Fibroblast of skin of left biceps (primary cell): Measurements from ENCODE around the gene FAM83D.

Experiments used
- DNase-seq, 2 experiments: peaks; one replicate each; pipeline ENCODE4 v3.0.0-alpha.2; 2013; ENCODE audit warnings: low read depth in 2 of 2

Gene FAM83D

GRCh38 chr20:38894091-38894847, 31.9 kb upstream of the FAM83D start:
- no peak for DNase-seq

GRCh38 chr20:38895098-38895949, 30.9 kb upstream of the FAM83D start:
- no peak for DNase-seq

GRCh38 chr20:38896009-38896594, 30.1 kb upstream of the FAM83D start:
- no peak for DNase-seq

GRCh38 chr20:38897267-38897666, 28.9 kb upstream of the FAM83D start:
- DNase-seq: no peak

- no peak for DNase-seq
Observed at GRCh38 chr20:38900606-38901005, 25.6 kb upstream of the FAM83D start.

GRCh38 chr20:38902601-38903000, 23.6 kb upstream of the FAM83D start:
- DNase-seq: no peak

- no peak for DNase-seq
Observed at GRCh38 chr20:38903335-38903734, 22.9 kb upstream of the FAM83D start.

- DNase-seq: no peak
Observed at GRCh38 chr20:38905375-38905774, 20.8 kb upstream of the FAM83D start.

GRCh38 chr20:38907918-38908677, 18.1 kb upstream of the FAM83D start:
- DNase-seq: no peak

- no peak for DNase-seq
Observed at GRCh38 chr20:38915355-38915754, 10.9 kb upstream of the FAM83D start.

- DNase-seq: no peak
Observed at GRCh38 chr20:38917657-38918056, 8.6 kb upstream of the FAM83D start.

- DNase-seq: no peak
Observed at GRCh38 chr20:38918172-38918571, 8.0 kb upstream of the FAM83D start.

GRCh38 chr20:38919683-38920082, 6.5 kb upstream of the FAM83D start:
- no peak for DNase-seq

- no peak for DNase-seq
Observed at GRCh38 chr20:38920411-38920810, 5.8 kb upstream of the FAM83D start.

GRCh38 chr20:38920851-38921250, 5.4 kb upstream of the FAM83D start:
- no peak for DNase-seq

GRCh38 chr20:38924718-38925117, 1.5 kb upstream of the FAM83D start:
- no peak for DNase-seq

- no peak for DNase-seq
Observed at GRCh38 chr20:38926934-38927616, 858 bp downstream of the FAM83D start.

- DNase-seq: no peak
Observed at GRCh38 chr20:38927902-38928578, 1.8 kb downstream of the FAM83D start.

- DNase-seq: no peak
Observed at GRCh38 chr20:38930242-38930569, 4.0 kb downstream of the FAM83D start.

- DNase-seq: no peak
Observed at GRCh38 chr20:38931984-38932383, 5.8 kb downstream of the FAM83D start.
